Measurements from ENCODE around the gene MEST. TPM values are rescaled to one million over a fixed set of nuclear protein-coding genes. Genes with fewer than 3 reads are reported as not detected.

MEST gene
- total RNA-seq, 1 experiment from 2014 or later: 49.5 TPM

DNA sequence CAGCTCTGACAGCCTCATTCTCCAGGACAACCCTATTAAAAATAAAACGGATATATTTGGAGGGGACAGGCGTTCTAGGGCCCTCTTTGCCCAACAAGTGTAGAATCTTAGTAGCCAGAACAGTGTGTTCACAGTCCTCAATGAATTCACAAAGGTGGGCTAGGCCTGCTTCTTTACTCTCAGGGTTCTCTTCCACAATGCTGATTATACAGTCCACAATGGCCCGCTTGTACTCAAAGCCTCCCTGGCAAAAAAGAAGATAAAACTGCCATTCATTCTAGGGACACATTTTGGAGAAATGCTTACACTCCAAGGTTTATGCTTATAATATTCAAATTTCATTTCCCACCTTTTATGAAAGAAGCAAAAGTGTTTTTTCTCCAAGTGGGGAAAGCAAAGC, 62.6 kb downstream of the MEST start (continued):
- TF ChIP-seq SIN3A (IDR thresholded peaks at IDR 0.05; ENCODE audit: low read depth): no peak

MicroRNAs within 50 kb of the gene (microRNA counts, 767-probe panel; counts per million panel counts)
- not detected for microRNA hsa-miR-335-5p

Small RNA genes within 50 kb of the gene (microRNA-seq; reads per million reads assigned to microRNA genes)
- 1,668 reads per million, percentile 84 among the genes with 10 or more reads in this experiment for gene MIR335 (ENCODE audit: borderline number of aligned reads)

Other genes starting within 250 kb of the MEST start
- 1.5 TPM for gene CPA2, start 225.2 kb upstream of the MEST start, total RNA-seq (2021; ENCODE audit: unreplicated experiment)
- 38.7 TPM for gene CPA4, start 198.9 kb upstream of the MEST start, total RNA-seq (2021; ENCODE audit: unreplicated experiment)
- gene CPA5, start 147.3 kb upstream of the MEST start, total RNA-seq (2021; ENCODE audit: unreplicated experiment): not detected
- gene CPA1, start 111.6 kb upstream of the MEST start, total RNA-seq (2021; ENCODE audit: unreplicated experiment): 11.9 TPM
- 13.6 TPM for gene CEP41, start 51.1 kb upstream of the MEST start, total RNA-seq (2021; ENCODE audit: unreplicated experiment)
- 31.0 TPM for gene COPG2, start 176.7 kb downstream of the MEST start, total RNA-seq (2021; ENCODE audit: unreplicated experiment)
- gene TSGA13, start 194.5 kb downstream of the MEST start, total RNA-seq (2021; ENCODE audit: unreplicated experiment): not detected
- gene KLF14, start 242.1 kb downstream of the MEST start, total RNA-seq (2021; ENCODE audit: unreplicated experiment): 0.93 TPM

Measured in HCT116 (cell line).